Thymus (tissue), 11 donors: ENCODE results near the gene BORCS5. TPM values are rescaled to one million over a fixed set of nuclear protein-coding genes. Genes with fewer than 3 reads are reported as not detected.
"Not testable (repeated sequence)": the region's sequence is repeated elsewhere in the genome, so short reads cannot be mapped to it uniquely, and the experiment has no call there.

ENCODE experiments used
- DNase-seq, 9 donors: peaks; one replicate each; pipeline ENCODE4 v3.0.0-alpha.2; 2013; ENCODE audit warnings: low spot score in 9 of 9, low read depth in 6 of 9, missing footprints in 1 of 9
- H3K27ac ChIP-seq, 2 donors: one replicate each; pipeline ENCODE4 v1.5.1; 2013; ENCODE audit warnings: control low read depth in 1 of 2, low read depth in 1 of 2, low read length in 1 of 2, mild to moderate bottlenecking in 1 of 2, moderate library complexity in 1 of 2
- H3K27me3 ChIP-seq, 2 donors: one replicate each; pipeline ENCODE4 v1.5.1; 2013; ENCODE audit warnings: low read length in 1 of 2; ENCODE audit not compliant: control insufficient read depth in 2 of 2, insufficient read depth in 1 of 2
- H3K36me3 ChIP-seq, 2 donors: one replicate each; pipeline ENCODE4 v1.5.1; 2013; ENCODE audit warnings: low read length in 1 of 2, mild to moderate bottlenecking in 1 of 2, moderate library complexity in 1 of 2; ENCODE audit not compliant: control insufficient read depth in 2 of 2, insufficient read depth in 2 of 2
- H3K4me1 ChIP-seq, 2 donors: one replicate each; pipeline ENCODE4 v1.5.1; 2013; ENCODE audit warnings: low read length in 2 of 2; ENCODE audit not compliant: control insufficient read depth in 2 of 2, insufficient read depth in 2 of 2
- H3K4me3 ChIP-seq, 2 donors: one replicate each; pipeline ENCODE4 v1.5.1; 2013; ENCODE audit warnings: low read length in 2 of 2, control low read depth in 1 of 2, mild to moderate bottlenecking in 1 of 2
- H3K9me3 ChIP-seq, 2 donors: one replicate each; pipeline ENCODE4 v1.5.1; 2013; ENCODE audit warnings: low read length in 1 of 2, mild to moderate bottlenecking in 1 of 2; ENCODE audit not compliant: control insufficient read depth in 2 of 2, insufficient read depth in 1 of 2
- WGBS: extraction: QIAGEN DNeasy Blood & Tissue Kit; methylation state at CpG from one replicate; pipeline ENCODE4 v1.1.7; 2013; 5-methylcytosine and 5-hydroxymethylcytosine counted together
- polyA plus RNA-seq: library from polyadenylated mRNA; stranded (reverse); fragments of 200-250 nt; gene quantifications from one replicate; pipeline ENCODE4 v1.2.3, GENCODE V29; 2013
- total RNA-seq: library from RNA; stranded (reverse); fragments of 120-200 nt; gene quantifications from one replicate; pipeline ENCODE4 v1.2.4, GENCODE V29; 2013
- donor health status: healthy.

Gene BORCS5
- total and polyA plus RNA-seq, 2 donors = 6.0 to 7.0 TPM

- 43% methylated on average over 1 of the region's 1 CpG for WGBS
- DNase-seq = peak in 1 of 9 donors; percentile 47
- H3K27ac ChIP-seq = no peak overlapping the region
- peaks cover 0 to 4% of the 10 kb centered on the region in 2 donors for H3K36me3 ChIP-seq
- H3K27me3 ChIP-seq = no peaks in the 10 kb centered on the region
- H3K4me1 ChIP-seq = peaks cover 10 to 11% of the 10 kb centered on the region in 2 donors
- no peak overlapping the region for H3K4me3 ChIP-seq
- H3K9me3 ChIP-seq = no peaks in the 10 kb centered on the region
These were observed 51.4 kb downstream of the BORCS5 start for GRCh38 chr12:12408265-12408690.

- H3K4me3 ChIP-seq, H3K27me3 ChIP-seq, H3K27ac ChIP-seq, H3K9me3 ChIP-seq, H3K36me3 ChIP-seq, H3K4me1 ChIP-seq, DNase-seq: not testable (repeated sequence)
- WGBS = 100% methylated on average over 1 of the region's 2 CpGs
These were observed 52.5 kb downstream of the BORCS5 start for GRCh38 chr12:12409337-12409736.

- H3K4me3 ChIP-seq = no peak overlapping the region
- WGBS = 99% methylated on average over 2 of the region's 2 CpGs
- DNase-seq = no peak
- H3K9me3 ChIP-seq = no peaks in the 10 kb centered on the region
- H3K4me1 ChIP-seq = no peaks in the 10 kb centered on the region
- H3K27me3 ChIP-seq = no peaks in the 10 kb centered on the region
- H3K27ac ChIP-seq = no peak overlapping the region
- no peaks in the 10 kb centered on the region for H3K36me3 ChIP-seq
These were observed 59.0 kb downstream of the BORCS5 start for GRCh38 chr12:12415886-12416285.

- H3K9me3 ChIP-seq = peaks cover 0 to 11% of the 10 kb centered on the region in 2 donors
- not testable (repeated sequence) for H3K4me1 ChIP-seq, H3K27me3 ChIP-seq, DNase-seq, H3K27ac ChIP-seq, H3K36me3 ChIP-seq, H3K4me3 ChIP-seq
- 98% methylated on average over 3 of the region's 3 CpGs for WGBS
These were observed 62.3 kb downstream of the BORCS5 start for GRCh38 chr12:12419165-12419564.

- Histone ChIP-seq H3K36me3 (no peaks in the 10 kb centered on the region), H3K4me1 (no peaks in the 10 kb centered on the region), H3K27me3 (no peaks in the 10 kb centered on the region), H3K9me3 (peaks cover 0 to 11% of the 10 kb centered on the region in 2 donors), H3K4me3 (no peak overlapping the region), H3K27ac (no peak overlapping the region)
- DNase-seq = no peak
- WGBS = 98% methylated on average over 2 of the region's 2 CpGs
These were observed 66.5 kb downstream of the BORCS5 start for GRCh38 chr12:12423367-12423766.

GRCh38 chr12:12425001-12425400 lies 68.1 kb downstream of the BORCS5 start:
- H3K4me3 ChIP-seq = no peak overlapping the region
- no peaks in the 10 kb centered on the region for H3K36me3 ChIP-seq
- H3K9me3 ChIP-seq = peaks cover 0 to 11% of the 10 kb centered on the region in 2 donors
- no peaks in the 10 kb centered on the region for H3K27me3 ChIP-seq
- no peak overlapping the region for H3K27ac ChIP-seq
- no peak for DNase-seq
- WGBS = over 99% methylated on average over 2 of the region's 2 CpGs
- H3K4me1 ChIP-seq = peaks cover 4 to 6% of the 10 kb centered on the region in 2 donors

- Histone ChIP-seq H3K9me3 (peaks cover 0 to 11% of the 10 kb centered on the region in 2 donors), H3K4me1 (peaks cover 4 to 6% of the 10 kb centered on the region in 2 donors), H3K27ac (no peak overlapping the region), H3K36me3 (no peaks in the 10 kb centered on the region), H3K27me3 (no peaks in the 10 kb centered on the region), H3K4me3 (no peak overlapping the region)
- DNase-seq = no peak
- WGBS = 91% methylated on average over 1 of the region's 1 CpG
These were observed 68.7 kb downstream of the BORCS5 start for GRCh38 chr12:12425616-12426015.

GRCh38 chr12:12427568-12427967 lies 70.7 kb downstream of the BORCS5 start:
- H3K9me3 ChIP-seq = peaks cover 0 to 11% of the 10 kb centered on the region in 2 donors
- WGBS = 98% methylated on average over 4 of the region's 4 CpGs
- no peaks in the 10 kb centered on the region for H3K36me3 ChIP-seq
- H3K4me1 ChIP-seq = peaks cover 4 to 6% of the 10 kb centered on the region in 2 donors
- H3K27ac ChIP-seq = no peak overlapping the region
- DNase-seq = no peak
- no peak overlapping the region for H3K4me3 ChIP-seq
- no peaks in the 10 kb centered on the region for H3K27me3 ChIP-seq

- Histone ChIP-seq H3K4me1 (peaks cover 5 to 6% of the 10 kb centered on the region in 2 donors), H3K4me3 (no peak overlapping the region), H3K36me3 (no peaks in the 10 kb centered on the region), H3K27me3 (no peaks in the 10 kb centered on the region), H3K9me3 (peaks cover 0 to 9% of the 10 kb centered on the region in 2 donors), H3K27ac (no peak overlapping the region)
- no peak for DNase-seq
- WGBS = 95% methylated on average over 2 of the region's 2 CpGs
These were observed 71.2 kb downstream of the BORCS5 start for GRCh38 chr12:12428047-12428446.
